Thoracic aorta (tissue), 2 donors: ENCODE measurements around the gene CLDN5. TPM values are rescaled to one million over a fixed set of nuclear protein-coding genes. Genes with fewer than 3 reads are reported as not detected.

ENCODE experiments used
- ATAC-seq: fragments of 150-250 bp; one replicate; pipeline ENCODE4 v1.8.0; 2017; ENCODE audit warnings: low read depth; ENCODE audit not compliant: insufficient number of reproducible peaks, low FRiP score
- DNase-seq: peaks from one replicate; pipeline ENCODE4 v3.0.0-alpha.2; 2020; ENCODE audit warnings: low spot score
- H3K27ac ChIP-seq, 2 donors: fragments of 200-600 bp; sonication (generic); 1 replicate in 1 of 2; 2 replicates in 1 of 2; pipeline ENCODE4 v1.5.1; 2016; ENCODE audit warnings: mild to moderate bottlenecking in 2 of 2, moderate library complexity in 2 of 2
- H3K27me3 ChIP-seq: fragments of 200-600 bp; sonication (generic); replicated peaks from 2 replicates; pipeline ENCODE4 v1.6.0; 2016; ENCODE audit warnings: mild to moderate bottlenecking; ENCODE audit not compliant: insufficient read depth
- H3K36me3 ChIP-seq: fragments of 200-600 bp; sonication (generic); one replicate; pipeline ENCODE4 v1.5.1; 2016
- H3K4me1 ChIP-seq, 2 donors: fragments of 200-600 bp; sonication (generic); 1 replicate in 1 of 2; 2 replicates in 1 of 2; pipeline versions ENCODE4 v1.5.1 to v1.6.0; 2016; ENCODE audit warnings: low read depth in 2 of 2, mild to moderate bottlenecking in 1 of 2; ENCODE audit not compliant: control insufficient read depth in 1 of 2
- H3K4me3 ChIP-seq: fragments of 200-600 bp; sonication (generic); 2 replicates; pipeline ENCODE4 v1.5.1; 2016; ENCODE audit warnings: mild to moderate bottlenecking
- H3K9me3 ChIP-seq: fragments of 200-600 bp; sonication (generic); 2 replicates; pipeline ENCODE4 v1.5.1; 2016
- CTCF ChIP-seq: fragments of 200-600 bp; sonication (generic); IDR thresholded peaks from one replicate; pipeline ENCODE4 v1.5.1; 2019; ENCODE audit warnings: antibody characterized with exemption
- total RNA-seq, 2 donors: library from RNA; depleted of rRNA; stranded (reverse); fragments of >200 nt; gene quantifications; one replicate each; pipeline versions ENCODE4 v1.1.0 to v1.2.3, GENCODE V29; 2016

Gene CLDN5
- total RNA-seq, 2 donors from 2014 or later: 41.0 to 68.0 TPM

GRCh38 chr22:19483481-19484244, 40.5 kb downstream of the CLDN5 start:
- no peak overlapping the region for H3K4me3 ChIP-seq
- H3K36me3 ChIP-seq: no peaks in the 10 kb centered on the region
- ATAC-seq: no peak

GRCh38 chr22:19482297-19482696, 41.9 kb downstream of the CLDN5 start:
- no peak for TF ChIP-seq CTCF
- Histone ChIP-seq H3K9me3 (no peaks in the 10 kb centered on the region), H3K4me1 (peaks cover 12 to 13% of the 10 kb centered on the region in 2 donors), H3K27me3 (no peaks in the 10 kb centered on the region), H3K4me3 (no peak overlapping the region), H3K36me3 (no peaks in the 10 kb centered on the region), H3K27ac (no peak overlapping the region)
- no peak for DNase-seq
- ATAC-seq: no peak

More at GRCh38 chr22:19483481-19484244, 40.5 kb downstream of the CLDN5 start:
- Histone ChIP-seq H3K9me3 (no peaks in the 10 kb centered on the region), H3K27me3 (no peaks in the 10 kb centered on the region), H3K4me1 (peaks cover 3 to 5% of the 10 kb centered on the region in 2 donors), H3K27ac (no peak overlapping the region)
- no peak for DNase-seq
- no peak for TF ChIP-seq CTCF

GRCh38 chr22:19480789-19481188, 43.4 kb downstream of the CLDN5 start:
- no peaks in the 10 kb centered on the region for H3K9me3 ChIP-seq
- TF ChIP-seq CTCF: no peak
- ATAC-seq (no peak), DNase-seq (no peak)
- H3K36me3 ChIP-seq: no peaks in the 10 kb centered on the region
- H3K27me3 ChIP-seq: no peaks in the 10 kb centered on the region
- H3K4me1 ChIP-seq: peaks cover 16 to 17% of the 10 kb centered on the region in 2 donors
- no peak overlapping the region for H3K4me3 ChIP-seq
- H3K27ac ChIP-seq: no peak overlapping the region

GRCh38 chr22:19480173-19480568, 44.0 kb downstream of the CLDN5 start:
- TF ChIP-seq CTCF: no peak
- Histone ChIP-seq H3K27ac (no peak overlapping the region), H3K27me3 (no peaks in the 10 kb centered on the region), H3K36me3 (peaks cover 2% of the 10 kb centered on the region), H3K9me3 (no peaks in the 10 kb centered on the region), H3K4me1 (peaks cover 16 to 17% of the 10 kb centered on the region in 2 donors), H3K4me3 (peak overlapping the region; percentile 90)
- no peak for DNase-seq
- no peak for ATAC-seq

DNA sequence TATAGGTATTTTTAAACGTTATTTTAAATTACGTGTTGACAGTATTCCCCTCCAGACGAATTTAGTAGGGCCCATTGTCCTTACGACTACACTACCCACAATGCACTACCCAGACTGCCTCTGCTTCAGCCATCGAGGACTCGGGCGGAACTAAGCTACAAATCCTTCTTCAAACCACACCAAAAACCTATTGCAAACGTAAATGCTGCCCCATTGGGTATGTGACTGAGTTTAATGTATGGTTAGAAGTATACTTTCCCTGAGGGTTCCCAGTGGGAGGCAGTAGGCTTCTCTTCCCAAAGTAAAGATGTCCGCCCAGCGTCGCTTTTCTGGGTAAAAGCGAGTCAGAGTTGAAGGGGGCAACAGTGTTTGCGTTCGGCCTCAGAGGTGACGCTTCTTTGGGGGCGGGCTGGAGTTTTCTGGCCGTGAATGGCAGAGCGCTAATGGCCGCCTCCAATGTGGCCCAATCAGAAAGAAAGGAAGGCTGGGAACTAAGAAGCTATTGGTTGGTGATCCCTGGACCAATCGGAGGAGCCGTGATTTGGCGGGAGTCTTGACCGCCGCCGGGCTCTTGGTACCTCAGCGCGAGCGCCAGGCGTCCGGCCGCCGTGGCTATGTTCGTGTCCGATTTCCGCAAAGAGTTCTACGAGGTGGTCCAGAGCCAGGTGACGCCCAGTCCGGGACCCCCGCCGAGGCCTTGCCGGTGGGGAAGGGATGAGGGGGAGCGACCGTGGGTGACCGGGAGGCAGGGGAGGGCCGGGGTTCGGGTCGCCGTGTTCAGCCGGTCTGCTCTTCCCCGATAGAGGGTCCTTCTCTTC, 44.6 kb downstream of the CLDN5 start, which contains the start of gene CDC45:
TSS of gene CDC45 (plus strand) at position 566 of the 818 bp plus-strand sequence. CDS start at position 615, 49 bp downstream.
- DNase-seq (peak; percentile 91), ATAC-seq (peak; percentile 94)
- Histone ChIP-seq H3K9me3 (no peaks in the 10 kb centered on the region), H3K4me3 (peak within 1 kb of the TSS; percentile 90), H3K27ac (peak within 1 kb of the TSS; percentile 97 to 98), H3K27me3 (no peaks in the 10 kb centered on the region), H3K4me1 (peaks cover 16 to 17% of the 10 kb centered on the region in 2 donors), H3K36me3 (peaks cover 3% of the 10 kb centered on the region)
- no peak for TF ChIP-seq CTCF
